ENCODE results near the gene PNPLA5. TPM values are rescaled to one million over a fixed set of nuclear protein-coding genes. Genes with fewer than 3 reads are reported as not detected.

PNPLA5 gene
- total RNA-seq, 1 experiment from 2014 or later = not detected

DNA sequence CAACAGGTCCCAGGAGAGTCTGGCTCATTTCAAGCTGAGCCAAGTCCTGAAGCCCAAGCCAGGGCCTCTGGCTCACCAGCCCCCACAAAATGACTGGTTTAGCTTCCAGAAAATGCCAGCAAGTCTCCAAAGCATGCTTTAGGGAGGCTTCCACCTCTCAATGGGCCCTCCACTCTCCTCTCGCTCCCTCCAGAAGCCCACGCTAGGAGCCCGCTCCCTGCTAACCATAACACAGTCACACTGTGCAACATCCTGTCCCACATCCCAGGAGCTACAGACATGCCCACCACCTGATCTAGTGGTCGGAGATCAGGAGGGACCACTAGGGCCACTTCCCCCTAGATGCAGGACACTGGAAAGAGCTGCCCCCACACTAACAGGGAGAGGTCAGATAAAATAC lies 36.4 kb downstream of the PNPLA5 start:
- H3K27me3 ChIP-seq (ENCODE audit: low read length) = peaks cover 21% of the 10 kb centered on the region
- DNase-seq (no peak), ATAC-seq (no peak)
- BruUV-seq (replicated peaks) = no TSS peak
- POLR2A ChIA-PET (ENCODE audit: unreplicated experiment) = no interaction called here
- H3K4me2 ChIP-seq (ENCODE audit: low read length) = no peak overlapping the region
- H3K9me3 ChIP-seq (ENCODE audit: low read length) = no peaks in the 10 kb centered on the region
- intact Hi-C loops (cut with micrococcal nuclease) = no loop called here
- H3K9me2 ChIP-seq (replicated peaks; ENCODE audit: low read length) = no peaks in the 10 kb centered on the region
- no peak overlapping the region for H3K27ac ChIP-seq (ENCODE audit: low read length)
- no peak overlapping the region for H3K9ac ChIP-seq (ENCODE audit: low read length)
- no peaks in the 10 kb centered on the region for H3F3A ChIP-seq (ENCODE audit: low read length, unreplicated experiment)
- no peak for TF ChIP-seq EZH2 (IDR thresholded peaks at IDR 0.05; ENCODE audit: low read length, unreplicated experiment)
- TF ChIP-seq, protein P1, sequence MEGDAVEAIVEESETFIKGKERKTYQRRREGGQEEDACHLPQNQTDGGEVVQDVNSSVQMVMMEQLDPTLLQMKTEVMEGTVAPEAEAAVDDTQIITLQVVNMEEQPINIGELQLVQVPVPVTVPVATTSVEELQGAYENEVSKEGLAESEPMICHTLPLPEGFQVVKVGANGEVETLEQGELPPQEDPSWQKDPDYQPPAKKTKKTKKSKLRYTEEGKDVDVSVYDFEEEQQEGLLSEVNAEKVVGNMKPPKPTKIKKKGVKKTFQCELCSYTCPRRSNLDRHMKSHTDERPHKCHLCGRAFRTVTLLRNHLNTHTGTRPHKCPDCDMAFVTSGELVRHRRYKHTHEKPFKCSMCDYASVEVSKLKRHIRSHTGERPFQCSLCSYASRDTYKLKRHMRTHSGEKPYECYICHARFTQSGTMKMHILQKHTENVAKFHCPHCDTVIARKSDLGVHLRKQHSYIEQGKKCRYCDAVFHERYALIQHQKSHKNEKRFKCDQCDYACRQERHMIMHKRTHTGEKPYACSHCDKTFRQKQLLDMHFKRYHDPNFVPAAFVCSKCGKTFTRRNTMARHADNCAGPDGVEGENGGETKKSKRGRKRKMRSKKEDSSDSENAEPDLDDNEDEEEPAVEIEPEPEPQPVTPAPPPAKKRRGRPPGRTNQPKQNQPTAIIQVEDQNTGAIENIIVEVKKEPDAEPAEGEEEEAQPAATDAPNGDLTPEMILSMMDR (conservative IDR thresholded peaks at IDR 0.05; ENCODE audit: low read depth, low read length) = no peak
- TF ChIP-seq EZH2phosphoT487 (IDR thresholded peaks at IDR 0.05; ENCODE audit: borderline replicate concordance, low read length) = no peak
- H3K4me1 ChIP-seq (ENCODE audit: insufficient read depth, low read length) = no peaks in the 10 kb centered on the region
- no peaks in the 10 kb centered on the region for H3K36me3 ChIP-seq (ENCODE audit: low read depth, low read length)
- no peak overlapping the region for H3K4me3 ChIP-seq (ENCODE audit: low read length)
- H4K20me1 ChIP-seq (ENCODE audit: low read length) = no peaks in the 10 kb centered on the region
- no peak overlapping the region for H2AFZ ChIP-seq (ENCODE audit: low read length)
- CTCF ChIA-PET = no interaction called here
- no peaks in the 10 kb centered on the region for H3K79me2 ChIP-seq (ENCODE audit: low read length)

DNA sequence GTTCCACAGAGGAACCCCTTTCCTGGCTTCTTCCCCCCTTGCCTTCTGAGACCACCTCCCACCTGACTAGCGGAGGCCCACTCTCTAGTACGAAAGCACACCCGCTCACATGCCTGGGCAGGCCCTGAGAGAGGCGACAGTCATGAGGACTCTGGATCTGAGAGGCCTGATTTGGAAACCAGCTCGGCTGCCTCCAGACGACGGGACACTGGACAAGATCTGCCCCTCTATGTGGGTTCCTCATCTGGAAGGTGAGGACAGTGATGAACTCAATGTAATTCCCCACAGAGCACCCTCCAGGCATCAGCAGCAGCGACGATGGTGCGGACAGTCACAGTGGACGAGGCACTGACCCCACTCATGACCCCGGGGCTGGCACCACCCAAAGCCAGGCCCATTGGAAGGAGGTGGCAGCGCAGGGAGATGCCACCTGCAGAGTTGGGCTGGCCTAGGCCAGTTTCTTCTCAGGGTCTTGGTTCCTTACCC lies 37.0 kb downstream of the PNPLA5 start:
- ATAC-seq = no peak
- POLR2A ChIA-PET (ENCODE audit: unreplicated experiment) = no interaction called here
- CTCF ChIA-PET = no interaction called here
- Histone ChIP-seq H3K4me3 (ENCODE audit: low read length) (no peak overlapping the region), H4K20me1 (ENCODE audit: low read length) (no peaks in the 10 kb centered on the region), H3K27me3 (ENCODE audit: low read length) (peaks cover 16% of the 10 kb centered on the region), H3K79me2 (ENCODE audit: low read length) (no peaks in the 10 kb centered on the region), H2AFZ (ENCODE audit: low read length) (no peak overlapping the region), H3K9me2 (replicated peaks; ENCODE audit: low read length) (no peaks in the 10 kb centered on the region), H3K36me3 (ENCODE audit: low read depth, low read length) (no peaks in the 10 kb centered on the region), H3K4me1 (ENCODE audit: insufficient read depth, low read length) (no peaks in the 10 kb centered on the region), H3K9ac (ENCODE audit: low read length) (no peak overlapping the region), H3K27ac (ENCODE audit: low read length) (no peak overlapping the region), H3F3A (ENCODE audit: low read length, unreplicated experiment) (no peaks in the 10 kb centered on the region), H3K9me3 (ENCODE audit: low read length) (no peaks in the 10 kb centered on the region), H3K4me2 (ENCODE audit: low read length) (no peak overlapping the region)
- BruUV-seq (replicated peaks) = no TSS peak
- no peak for DNase-seq
- intact Hi-C loops (cut with micrococcal nuclease) = no loop called here
- TF ChIP-seq EZH2phosphoT487 (IDR thresholded peaks at IDR 0.05; ENCODE audit: borderline replicate concordance, low read length) (no peak), EZH2 (IDR thresholded peaks at IDR 0.05; ENCODE audit: low read length, unreplicated experiment) (no peak)
- TF ChIP-seq, protein P1 (conservative IDR thresholded peaks at IDR 0.05; ENCODE audit: low read depth, low read length) = no peak

DNA sequence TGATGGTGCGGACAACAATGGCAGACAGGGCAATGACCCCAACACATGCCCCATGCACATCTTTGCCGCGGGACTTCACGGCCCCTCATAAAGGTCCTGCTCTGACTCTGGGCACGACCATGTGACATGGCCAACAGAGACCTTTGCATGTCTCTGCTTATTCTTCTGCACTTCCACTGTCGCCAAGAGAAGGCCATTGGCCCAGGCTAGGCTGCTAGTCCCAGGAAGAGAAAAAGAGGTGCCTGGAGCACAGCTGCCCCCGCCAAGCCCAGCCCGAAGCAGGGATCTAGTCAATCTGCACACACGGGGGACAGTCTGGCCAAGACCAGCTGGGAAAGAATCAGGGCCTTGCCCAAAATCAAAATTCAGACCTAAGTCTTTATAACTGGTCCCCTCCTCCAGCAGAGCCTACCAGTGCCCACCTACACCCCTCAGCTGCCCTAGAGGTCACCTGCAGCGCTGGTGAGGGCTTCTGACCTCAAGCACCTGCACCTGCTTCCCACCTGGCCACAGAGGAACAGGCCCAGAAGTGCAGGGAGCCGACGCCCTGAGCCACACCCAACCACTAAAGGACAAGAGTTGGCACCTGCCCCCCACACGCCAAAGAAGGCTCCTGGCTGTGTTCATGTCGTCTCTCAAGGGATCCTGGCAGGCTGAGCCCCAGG lies 37.6 kb downstream of the PNPLA5 start:
- Histone ChIP-seq H3K4me2 (ENCODE audit: low read length) (no peak overlapping the region), H3K27me3 (ENCODE audit: low read length) (peaks cover 18% of the 10 kb centered on the region), H4K20me1 (ENCODE audit: low read length) (no peaks in the 10 kb centered on the region), H3K79me2 (ENCODE audit: low read length) (no peaks in the 10 kb centered on the region), H3K9me3 (ENCODE audit: low read length) (no peaks in the 10 kb centered on the region), H3K4me1 (ENCODE audit: insufficient read depth, low read length) (no peaks in the 10 kb centered on the region), H3K27ac (ENCODE audit: low read length) (no peak overlapping the region), H3F3A (ENCODE audit: low read length, unreplicated experiment) (no peaks in the 10 kb centered on the region), H2AFZ (ENCODE audit: low read length) (no peak overlapping the region), H3K9me2 (replicated peaks; ENCODE audit: low read length) (no peaks in the 10 kb centered on the region), H3K4me3 (ENCODE audit: low read length) (no peak overlapping the region), H3K36me3 (ENCODE audit: low read depth, low read length) (no peaks in the 10 kb centered on the region), H3K9ac (ENCODE audit: low read length) (no peak overlapping the region)
- intact Hi-C loops (cut with micrococcal nuclease) = no loop called here
- POLR2A ChIA-PET (ENCODE audit: unreplicated experiment) = no interaction called here
- CTCF ChIA-PET = no interaction called here
- DNase-seq = no peak
- TF ChIP-seq, protein P1 (conservative IDR thresholded peaks at IDR 0.05; ENCODE audit: low read depth, low read length) = no peak
- no peak for TF ChIP-seq EZH2phosphoT487 (IDR thresholded peaks at IDR 0.05; ENCODE audit: borderline replicate concordance, low read length)
- no peak for TF ChIP-seq EZH2 (IDR thresholded peaks at IDR 0.05; ENCODE audit: low read length, unreplicated experiment)
- no TSS peak for BruUV-seq (replicated peaks)
- no peak for ATAC-seq
